HCT116 (cell line): ENCODE data around the gene TNN.

ENCODE experiments used
- ATF3 ChIP-seq: IDR thresholded peaks from 2 replicates; pipeline ENCODE4 v1.6.1; 2012
- CTCF ChIP-seq, 3 experiments: fragments of 200-600 bp in 1 of 3; sonication (generic) in 1 of 3; IDR thresholded peaks in 2 of 3; conservative IDR thresholded peaks in 1 of 3; 2 replicates each; pipeline ENCODE4 v1.5.1; 2012 to 2017; ENCODE audit warnings: low read depth in 2 of 3, low read length in 2 of 3, antibody characterized with exemption in 1 of 3, borderline replicate concordance in 1 of 3, control low read depth in 1 of 3, mild to moderate bottlenecking in 1 of 3, mixed read lengths in 1 of 3, mixed run types in 1 of 3, moderate library complexity in 1 of 3; ENCODE audit not compliant: insufficient read depth in 1 of 3
- EZH2 ChIP-seq: fragments of 200-600 bp; sonication (generic); IDR thresholded peaks from 2 replicates; pipeline ENCODE4 v1.6.1; 2017; ENCODE audit warnings: antibody characterized with exemption, mixed run types
- MAX ChIP-seq: IDR thresholded peaks from 2 replicates; pipeline ENCODE4 v1.6.1; 2012

GRCh38 chr1:175166746-175167145, 99.1 kb downstream of the TNN start:
- TF ChIP-seq CTCF (IDR thresholded peaks at IDR 0.05 in 2 of 3, conservative IDR thresholded peaks at IDR 0.05 in 1 of 3; ENCODE audit: borderline replicate concordance in 1 of 3, insufficient read depth in 1 of 3, low read depth in 2 of 3, low read length in 2 of 3) (no peak), MAX (no peak), EZH2 (no peak), ATF3 (no peak)
